Stimulated activated CD8-positive, alpha-beta memory T cell treated with anti-CD3 and anti-CD28 coated beads, Interleukin-7, amount 100 ng/mL, for 1 hour (primary cell): ENCODE data around the gene MAPK11.

Source experiments
- DNase-seq, 2 donors: peaks; one replicate each; pipeline ENCODE4 v3.0.0-alpha.2; 2020; ENCODE audit warnings: low read depth in 2 of 2

Gene MAPK11

DNA sequence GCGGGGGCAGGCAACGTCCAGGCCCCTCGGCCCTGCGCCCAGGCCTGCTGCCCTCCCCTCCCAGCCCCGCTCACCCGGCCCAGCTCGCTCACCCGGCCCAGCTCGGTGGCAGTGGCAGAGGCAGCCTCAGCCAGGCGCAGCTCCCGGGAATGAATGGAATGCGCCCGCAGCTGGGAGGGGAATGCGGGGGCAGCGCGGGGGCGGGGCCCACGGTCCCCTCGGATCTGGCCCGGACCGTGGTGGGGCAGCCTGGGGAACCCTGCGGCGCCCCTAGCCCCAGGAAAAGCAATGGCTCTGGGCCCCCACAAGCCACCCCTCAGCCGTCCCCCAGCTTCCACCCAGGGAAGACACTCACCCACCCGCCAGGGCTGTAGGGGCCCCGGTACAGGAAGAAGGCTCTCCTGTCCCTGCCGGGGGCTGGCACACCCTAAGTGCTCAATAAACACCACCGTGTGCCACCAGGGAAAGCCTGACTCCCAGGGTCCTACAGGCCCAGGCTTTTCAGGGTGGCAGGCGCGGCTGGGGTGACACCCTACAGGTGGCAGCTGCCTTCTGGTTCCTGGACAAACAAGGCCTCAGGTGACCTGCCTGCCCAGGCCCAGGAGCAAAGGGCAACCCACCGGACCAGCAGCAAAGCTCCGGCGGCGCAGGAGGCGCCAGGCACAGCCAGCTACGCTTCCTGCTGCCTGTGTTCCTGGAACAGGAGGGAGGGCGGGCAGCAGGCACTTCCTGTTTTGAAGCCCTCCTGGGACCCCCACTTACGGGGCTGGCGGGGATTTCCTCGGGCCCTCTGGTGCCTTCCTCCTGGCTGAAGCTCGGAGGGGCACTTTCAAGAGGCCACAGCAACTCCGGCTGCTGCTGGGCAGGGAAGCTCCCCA lies 23.5 kb upstream of the MAPK11 start:
- no peak for DNase-seq

DNA sequence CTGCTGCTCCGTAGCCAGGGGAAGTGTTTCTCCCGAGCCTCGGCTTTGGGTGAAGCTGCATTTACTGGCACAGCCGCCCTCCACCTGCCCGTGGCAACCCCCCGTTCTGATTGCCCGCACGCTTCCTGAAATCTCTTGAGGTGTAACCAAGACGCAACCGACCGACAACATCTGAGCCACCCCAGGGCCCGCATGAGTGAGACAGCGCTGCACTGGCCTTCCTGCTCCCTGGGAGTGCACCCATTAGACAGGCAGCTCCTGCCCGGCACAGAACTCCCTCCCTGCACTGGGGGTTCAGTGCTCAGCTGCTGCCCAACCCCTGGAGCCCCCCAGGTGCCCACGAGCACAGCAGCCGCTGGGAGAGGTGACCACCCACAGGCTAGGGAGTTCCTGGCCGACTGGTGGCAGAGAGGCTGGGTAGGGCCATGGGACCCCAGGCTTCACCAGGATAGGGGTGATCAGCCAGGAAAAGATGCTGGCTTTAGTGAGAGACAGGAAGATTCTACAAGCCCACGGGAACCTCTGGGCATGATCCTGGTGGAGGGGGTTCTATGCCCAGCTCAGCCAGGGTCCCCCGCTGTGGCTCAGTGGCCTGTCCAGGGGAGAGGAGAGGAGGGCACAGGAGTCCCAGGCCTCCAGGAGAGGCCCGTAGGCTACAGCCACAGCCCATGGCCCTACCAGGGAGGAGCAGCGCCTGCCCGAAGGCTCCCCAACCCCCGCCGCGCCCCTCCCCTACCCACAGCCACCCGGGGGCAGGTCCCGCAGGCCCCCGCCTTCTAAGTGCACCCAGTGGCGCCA lies 22.7 kb upstream of the MAPK11 start:
- no peak for DNase-seq

DNA sequence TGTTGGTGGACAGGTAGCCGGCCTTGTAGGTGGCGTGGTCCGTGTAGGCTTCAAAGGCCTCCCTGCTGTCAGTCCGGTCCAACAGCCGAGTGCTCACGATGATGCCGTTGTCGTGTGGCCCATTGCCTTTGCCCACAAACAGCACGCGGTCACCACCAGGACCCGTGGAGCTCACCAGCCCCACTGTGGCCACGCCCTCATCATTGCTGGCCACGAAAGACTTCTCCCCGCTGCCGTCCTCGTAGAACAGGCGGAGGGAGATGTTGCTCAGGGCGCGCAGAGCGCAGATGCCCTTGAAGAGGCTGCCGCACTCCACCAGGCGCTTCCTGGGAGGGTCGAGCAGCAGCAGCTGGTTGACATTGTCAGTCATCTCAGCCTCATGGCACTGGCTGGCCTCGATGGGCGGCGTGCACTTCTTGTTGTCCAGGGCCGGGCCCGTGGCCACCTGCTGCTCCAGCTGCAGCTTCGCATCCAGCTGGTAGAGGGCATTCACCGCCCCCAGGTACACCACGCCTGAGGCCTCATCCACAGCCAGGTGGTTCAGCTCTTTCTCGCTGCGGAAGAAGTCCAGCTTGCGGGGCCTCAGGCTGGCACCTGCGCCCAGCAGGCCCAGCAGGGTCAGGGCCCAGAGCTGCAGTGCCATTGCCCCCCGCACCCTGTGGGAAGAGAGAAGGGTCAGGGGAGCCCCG lies 19.9 kb upstream of the MAPK11 start:
- no peak for DNase-seq

DNA sequence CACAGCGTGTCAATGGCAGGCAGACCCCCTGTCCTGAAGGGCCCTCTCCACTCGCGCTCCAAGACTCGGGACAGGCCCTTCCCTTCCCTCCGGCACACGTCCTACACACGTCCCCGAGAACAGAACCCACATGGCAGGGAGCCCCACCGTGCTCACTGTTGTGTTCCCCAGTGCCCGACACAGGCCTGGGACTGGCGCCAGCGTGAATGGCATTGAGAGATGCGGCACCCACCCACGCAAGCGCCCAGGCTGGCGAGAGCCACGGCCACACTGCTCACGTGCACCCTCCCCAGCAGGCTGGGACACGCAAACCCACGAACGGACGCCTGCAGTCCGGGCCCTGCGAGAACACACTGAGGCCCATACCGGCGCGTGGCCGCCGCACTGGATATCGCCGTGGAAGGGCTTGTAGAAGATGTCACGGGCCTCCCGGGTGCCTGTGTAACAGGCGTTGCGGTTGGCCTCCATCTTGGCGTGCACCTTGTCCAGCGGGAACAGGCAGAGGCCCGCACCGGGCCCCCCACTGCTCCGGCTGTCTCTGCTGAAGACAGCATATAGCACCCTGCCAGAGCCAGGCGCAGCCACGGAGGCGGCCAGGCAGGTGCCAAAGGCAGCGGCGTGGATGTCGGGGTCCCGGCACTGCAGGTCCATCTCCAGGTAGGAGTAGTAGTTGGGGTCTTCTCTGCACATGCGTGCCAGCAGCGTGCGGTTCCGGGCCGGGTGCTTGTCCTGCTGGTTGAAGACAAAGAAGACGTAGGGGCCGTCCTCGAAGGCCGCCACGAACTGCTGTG lies 19.2 kb upstream of the MAPK11 start:
- no peak for DNase-seq

DNA sequence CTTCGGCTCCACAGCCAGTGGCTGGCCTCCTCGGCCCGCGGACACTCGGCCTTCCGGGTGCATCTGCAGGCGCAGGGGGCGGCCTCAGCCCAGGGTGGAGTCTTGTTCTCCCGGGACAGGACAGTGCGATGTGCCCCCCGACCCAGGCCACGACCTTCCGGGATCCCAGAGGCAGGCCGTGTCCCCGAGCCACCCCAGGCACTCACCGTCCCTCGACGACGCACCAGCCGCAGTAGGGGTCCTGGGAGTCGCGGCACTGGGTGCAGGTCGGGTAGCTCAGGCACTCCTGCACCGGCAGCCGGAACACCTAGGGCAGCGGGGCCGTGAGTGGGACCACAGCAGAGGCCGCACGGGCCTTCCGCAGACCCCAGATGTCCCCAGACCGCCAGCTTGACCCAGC lies 17.6 kb upstream of the MAPK11 start:
- no peak for DNase-seq

DNA sequence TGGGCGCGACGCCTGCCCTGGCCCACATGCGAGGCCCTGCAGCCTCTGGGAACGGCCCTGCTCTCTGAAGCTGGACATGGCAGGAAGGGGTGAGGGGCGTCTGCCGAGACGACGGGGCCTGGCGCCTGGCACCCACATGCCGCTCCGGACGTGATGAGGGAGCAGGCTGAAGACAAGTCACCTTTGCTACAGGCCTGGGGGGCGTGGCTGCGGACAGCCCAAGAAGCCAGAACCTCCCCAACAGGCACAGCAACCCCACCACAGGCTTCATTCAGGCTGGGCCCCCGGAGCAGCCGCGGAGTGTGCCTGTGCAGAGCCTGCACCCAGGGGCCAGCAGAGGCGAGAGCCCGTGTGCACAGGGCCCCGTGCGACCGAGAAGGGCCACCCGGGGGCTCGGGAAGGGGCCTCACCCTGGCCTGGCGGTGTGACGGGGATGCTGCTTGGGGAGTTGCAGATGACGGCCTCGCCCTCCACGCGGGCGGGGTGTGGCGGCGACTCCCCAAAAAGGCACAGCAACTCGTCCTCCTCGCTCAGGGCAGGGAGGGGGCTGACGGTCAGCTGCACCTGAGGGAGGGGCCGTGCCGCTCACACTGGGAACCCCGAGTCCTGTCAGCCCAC lies 16.6 kb upstream of the MAPK11 start:
- DNase-seq, result no peak

DNA sequence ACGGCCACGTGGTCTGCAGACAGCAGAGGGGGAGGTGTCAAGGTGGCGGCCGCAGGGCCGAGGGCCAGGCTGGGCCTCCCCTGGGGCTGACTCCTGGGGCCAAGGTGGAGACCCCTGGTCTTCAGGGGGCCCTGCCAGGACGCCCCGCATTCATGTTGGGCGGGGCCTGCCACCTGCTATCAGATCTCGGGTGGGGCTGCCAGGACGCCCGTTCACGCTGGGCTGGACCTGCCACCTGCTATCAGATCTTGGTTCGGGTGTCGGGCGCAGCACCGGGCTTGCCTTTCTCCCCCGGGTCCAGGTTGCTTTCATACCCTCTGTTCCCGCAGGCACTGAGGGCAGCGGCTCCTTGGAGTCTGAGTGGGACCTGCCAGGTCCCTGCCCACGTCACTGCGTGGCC lies 16.1 kb upstream of the MAPK11 start:
- no peak for DNase-seq

DNA sequence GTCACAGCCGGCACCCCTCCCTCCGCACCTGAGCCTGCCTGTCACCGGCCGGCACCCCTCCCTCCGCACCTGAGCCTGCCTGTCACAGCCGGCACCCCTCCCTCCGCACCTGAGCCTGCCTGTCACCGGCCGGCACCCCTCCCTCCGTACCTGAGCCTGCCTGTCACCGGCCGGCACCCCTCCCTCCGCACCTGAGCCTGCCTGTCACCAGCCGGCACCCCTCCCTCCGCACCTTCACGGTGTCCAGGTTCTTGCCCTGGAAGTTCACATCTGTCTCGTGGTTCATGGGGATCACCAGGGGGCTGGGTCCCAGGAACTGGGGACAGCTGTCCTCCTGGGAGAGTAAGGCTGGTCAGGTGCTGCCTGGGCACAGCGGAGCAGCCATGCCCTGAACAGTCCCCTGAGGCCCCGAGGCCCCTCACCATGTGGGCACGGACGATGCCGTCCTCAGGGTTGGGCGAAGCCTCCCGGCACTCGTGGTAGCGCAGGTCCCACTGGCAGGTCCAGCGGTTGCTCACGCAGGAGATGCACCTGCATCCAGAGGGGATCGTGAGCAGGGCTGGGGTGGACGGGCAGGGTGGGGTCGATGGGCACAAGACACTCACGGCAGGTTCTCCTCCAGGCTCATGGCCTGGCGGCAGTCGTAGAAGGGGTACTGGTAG lies 15.5 kb upstream of the MAPK11 start:
- DNase-seq, result no peak

DNA sequence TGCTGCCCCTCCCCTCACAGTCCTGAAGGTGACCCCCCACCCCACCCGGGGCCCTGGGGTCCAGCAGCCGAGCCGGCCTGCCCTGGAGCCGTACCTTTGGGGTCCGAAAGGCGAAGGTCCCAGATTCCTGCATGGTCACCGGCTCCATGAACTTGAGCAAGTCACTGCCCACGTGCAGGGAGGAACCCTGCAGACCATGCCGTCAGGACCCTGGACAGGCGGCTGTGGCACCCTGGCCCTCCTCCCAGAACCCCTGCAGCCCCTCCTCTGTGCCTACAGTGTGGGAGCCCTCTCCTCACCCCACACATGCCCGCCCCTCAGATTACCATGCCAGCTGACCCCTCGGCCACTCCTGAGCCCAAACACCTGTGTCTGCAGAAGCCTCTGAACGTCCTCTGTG lies 14.3 kb upstream of the MAPK11 start:
- DNase-seq, result no peak

DNA sequence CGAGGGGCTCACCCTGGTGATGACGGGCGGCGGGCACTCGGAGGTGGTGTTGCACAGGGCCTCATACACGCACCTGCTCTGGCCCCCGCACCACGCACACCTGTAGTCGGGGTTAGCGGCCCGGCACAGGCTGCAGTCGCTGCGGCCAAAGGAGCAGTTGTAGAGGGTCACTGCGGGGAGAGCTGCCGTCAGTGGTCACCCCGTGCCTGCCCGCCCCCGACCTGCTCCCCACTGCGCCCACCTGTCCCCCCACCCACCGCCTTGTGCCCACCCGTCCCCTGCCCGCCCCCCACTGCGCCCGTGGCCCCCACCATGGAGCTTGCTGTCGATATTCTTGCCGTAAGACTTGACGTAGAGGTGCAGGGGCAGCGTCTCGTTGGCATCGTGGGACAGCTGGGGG lies 13.6 kb upstream of the MAPK11 start:
- no peak for DNase-seq

DNA sequence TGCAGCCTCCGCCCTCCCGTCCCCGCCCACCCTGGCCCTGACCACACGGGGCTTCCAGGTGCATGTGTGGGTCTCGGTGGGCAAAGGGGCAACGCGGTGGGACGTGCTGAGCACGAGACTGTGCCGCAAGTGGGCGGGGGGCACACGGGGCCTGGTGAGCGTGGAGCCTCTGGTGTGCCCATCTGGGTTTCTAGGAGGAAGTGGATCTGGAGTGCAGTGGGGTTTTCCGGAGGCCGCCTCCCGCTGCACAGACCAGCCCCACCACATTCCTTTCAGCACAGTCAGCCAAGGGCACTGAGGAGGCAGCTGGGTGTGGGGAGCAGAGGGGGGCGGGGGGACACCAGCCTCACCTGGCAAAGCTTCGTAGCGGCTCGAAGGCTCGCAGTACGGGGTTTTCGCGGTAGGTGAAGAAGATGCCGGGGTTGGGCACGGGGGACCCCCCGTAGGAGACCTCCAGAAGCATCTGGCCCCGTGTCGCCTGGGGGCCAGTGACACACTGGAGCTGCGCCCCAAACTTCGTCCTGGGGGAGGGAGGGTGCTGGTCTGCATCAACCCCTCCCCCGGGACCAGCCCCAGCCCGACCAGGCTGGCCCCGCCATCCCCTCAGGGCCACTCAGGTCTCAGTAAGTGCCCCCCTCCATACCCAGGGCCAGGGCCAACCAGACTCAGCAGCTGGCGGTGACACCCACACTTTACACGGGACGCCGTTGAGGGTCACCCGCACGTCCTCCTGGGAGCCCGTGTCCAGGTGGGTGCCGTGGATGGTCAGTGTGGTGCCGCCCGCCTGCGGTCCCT lies 12.4 kb upstream of the MAPK11 start:
- no peak for DNase-seq

DNA sequence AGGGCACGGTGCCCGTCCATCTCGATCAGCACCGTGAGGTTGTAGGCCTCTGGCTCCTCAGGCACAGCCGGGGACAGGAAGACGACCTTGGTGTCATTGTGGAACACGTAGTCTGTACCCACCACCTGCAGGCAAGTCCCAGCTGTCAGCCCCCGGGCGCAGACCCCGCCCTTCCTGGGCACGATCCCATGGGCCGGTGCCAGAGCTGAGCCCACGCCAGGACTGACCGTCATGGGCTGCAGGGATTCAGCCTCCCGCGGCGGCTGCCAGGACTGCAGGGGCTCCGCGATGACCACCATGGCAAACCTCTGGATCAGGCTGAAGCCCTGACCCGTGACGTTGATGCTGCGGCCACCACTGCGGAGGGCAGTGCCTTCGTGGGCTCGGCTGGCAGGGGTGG lies 11.8 kb upstream of the MAPK11 start:
- DNase-seq, result no peak

DNA sequence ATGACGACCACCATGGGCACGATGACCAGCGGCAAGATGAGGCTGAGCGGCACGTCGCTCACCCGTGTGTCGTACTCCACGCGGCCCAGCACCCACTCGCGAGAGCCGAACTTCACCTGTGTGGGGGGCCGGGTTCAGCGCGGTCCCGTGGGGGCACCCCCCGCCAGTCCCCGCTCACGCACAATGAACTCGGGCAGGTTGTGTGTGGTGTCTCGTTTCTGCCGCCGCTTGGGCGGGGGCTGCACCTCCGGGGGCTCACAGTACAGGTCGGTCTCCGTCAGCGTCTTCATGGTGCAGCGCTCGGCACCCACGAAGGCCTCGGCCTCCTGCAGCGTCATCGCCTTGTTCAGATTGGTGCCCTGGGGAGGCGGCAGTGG lies 11.2 kb upstream of the MAPK11 start:
- DNase-seq, result no peak

DNA sequence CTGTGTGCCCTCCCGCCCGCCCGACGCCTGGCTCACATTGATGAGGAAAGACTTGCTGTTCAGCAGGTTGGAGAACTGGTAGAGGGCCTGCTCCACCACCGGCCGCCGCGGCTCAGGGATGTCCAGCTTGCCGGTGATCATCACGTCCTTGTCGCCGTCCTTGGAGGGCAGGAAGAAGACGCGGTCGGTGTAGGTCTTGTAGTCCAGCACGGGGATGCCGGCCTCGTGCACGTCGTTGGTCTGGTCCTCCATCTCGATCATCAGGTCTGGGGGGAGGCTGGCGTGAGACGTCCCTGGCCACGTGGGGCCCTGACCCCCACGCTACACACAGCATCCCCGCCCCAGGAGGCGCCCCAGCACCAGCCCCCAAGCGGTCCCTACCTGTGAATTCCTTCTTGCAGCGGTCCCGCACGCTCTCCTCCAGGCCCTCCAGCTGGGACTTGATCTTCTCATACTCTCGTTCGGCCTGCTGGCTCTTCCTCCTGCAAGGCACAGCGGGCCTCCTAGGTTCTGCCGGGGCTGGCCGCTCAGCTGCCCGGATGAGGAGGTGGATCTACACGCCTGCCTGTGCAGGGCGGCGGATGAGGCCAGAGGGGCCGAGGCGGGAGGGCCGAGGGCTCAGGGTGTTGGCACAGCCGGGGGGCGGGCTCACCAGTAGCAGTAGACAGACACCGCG lies 10.7 kb upstream of the MAPK11 start:
- no peak for DNase-seq

DNA sequence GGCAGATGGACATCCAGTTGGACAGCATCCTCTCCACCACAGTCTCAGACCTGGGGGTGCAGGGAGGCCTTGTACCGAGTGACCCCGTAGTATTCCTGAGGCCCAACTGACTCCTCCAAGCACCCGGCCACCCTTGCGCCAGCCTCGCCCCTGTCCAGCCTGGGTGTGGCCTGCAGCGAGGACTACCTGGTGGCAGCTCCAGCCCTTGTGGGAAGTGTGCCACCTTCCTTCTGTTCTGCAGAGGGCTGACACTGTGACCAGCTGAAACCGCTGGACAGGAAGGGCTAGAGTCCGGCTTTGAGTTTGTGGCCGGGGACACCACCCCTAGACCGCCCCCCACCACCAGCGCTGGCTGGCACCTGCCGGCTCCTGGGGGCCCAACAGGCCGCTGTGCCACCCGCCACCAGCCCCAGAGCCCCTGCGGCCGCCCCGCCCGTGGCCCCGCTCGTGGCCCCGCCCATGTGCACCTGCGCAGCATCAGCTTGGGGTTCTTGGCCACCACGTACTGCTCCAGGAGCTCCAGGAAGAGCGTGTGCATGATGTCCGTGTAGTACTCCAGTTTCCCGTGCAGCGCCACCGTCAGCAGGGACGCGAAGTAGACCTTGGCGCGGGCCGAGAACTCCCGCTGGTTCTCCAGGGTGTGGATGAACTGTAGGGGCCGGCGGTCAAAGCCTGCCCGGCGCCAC lies 10.0 kb upstream of the MAPK11 start:
- no peak for DNase-seq

DNA sequence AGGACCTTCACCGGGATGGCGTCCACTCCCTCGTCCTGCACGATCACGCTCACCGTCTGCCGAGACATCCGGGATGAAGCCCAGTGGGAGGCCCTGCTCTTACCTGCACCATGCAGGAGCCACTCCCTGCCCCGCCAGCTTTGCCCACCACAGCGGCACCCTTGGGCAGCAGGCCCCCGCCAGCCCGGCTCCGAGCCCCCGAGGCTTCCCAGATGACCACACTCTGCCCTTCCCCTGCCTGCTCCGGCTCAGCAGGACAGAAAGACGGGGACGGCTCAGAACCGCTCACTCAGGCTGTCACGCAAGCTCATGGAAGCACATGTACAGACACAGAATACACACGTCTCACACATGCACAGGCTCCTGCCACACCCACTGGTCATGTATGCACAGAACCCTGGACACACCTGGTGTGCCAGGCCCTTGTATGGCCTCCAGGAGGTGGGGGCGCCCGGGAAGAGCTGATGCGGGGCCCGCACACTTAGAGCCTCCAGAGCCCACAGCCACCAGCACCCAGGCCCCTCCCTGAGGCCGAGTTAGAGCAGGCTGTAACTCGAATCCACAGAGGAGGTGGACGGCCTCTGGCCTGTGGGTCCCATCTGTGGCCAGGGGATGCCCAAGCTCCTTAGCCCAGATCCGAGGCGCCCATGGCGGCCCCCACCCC lies 8.9 kb upstream of the MAPK11 start:
- DNase-seq, result no peak

DNA sequence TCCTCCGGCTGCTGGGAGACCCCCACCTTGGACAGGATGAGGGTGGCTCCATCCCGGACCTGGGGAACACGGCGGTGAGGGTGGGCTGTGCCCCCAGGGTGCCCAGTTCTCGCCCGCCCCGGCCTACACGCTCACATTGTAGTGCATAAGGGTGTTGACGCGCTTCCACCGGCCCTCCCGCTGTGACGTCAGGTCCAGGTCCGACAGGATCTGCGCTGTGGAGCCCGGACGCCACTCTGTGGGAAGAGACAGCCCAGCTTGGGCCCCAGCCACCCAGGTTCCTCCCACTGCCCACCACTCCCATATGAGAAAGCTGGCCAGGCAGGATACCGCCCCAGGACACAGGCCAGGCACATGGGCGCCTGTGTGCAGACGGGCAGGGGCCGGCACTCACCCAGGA lies 8.3 kb upstream of the MAPK11 start:
- no peak for DNase-seq

DNA sequence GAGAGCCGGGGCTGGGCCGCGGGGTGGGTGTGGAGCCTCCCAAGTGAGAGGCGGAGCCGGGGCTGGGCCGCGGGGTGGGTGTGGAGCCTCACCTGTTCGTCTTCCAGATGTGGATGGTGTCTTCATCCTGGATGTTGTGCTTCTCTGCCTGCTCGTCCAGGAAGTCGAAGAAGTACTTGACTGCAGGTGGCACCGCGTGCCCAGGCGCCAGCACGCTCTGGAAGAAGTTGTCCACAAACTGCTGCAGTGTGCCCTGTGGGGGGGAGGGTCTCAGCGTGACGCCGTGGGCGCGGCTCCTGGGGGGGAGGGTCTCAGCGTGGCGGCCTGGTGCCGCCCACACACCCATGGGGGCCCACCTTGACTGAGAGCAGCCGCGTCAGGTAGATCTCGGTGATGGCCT lies 7.6 kb upstream of the MAPK11 start:
- DNase-seq, result no peak
